K562 (cell line): ENCODE data around the gene ST6GALNAC1. TPM values are rescaled to one million over a fixed set of nuclear protein-coding genes. Genes with fewer than 3 reads are reported as not detected.

Experiments used
- DNMT1 ChIP-seq: fragments of 450-650 bp; IDR thresholded peaks from 2 replicates; pipeline ENCODE4 v1.6.1; 2016; ENCODE audit warnings: antibody characterized with exemption, mild to moderate bottlenecking
- ELF1 ChIP-seq: fragments of 200-800 bp; sonication (Bioruptor generic); IDR thresholded peaks from 2 replicates; pipeline ENCODE4 v1.6.1; 2016; ENCODE audit warnings: missing genetic modification characterization, missing compliant biosample characterization
- KDM2B ChIP-seq: fragments of 250-450 bp; sonication (Bioruptor Pico); IDR thresholded peaks from 2 replicates; pipeline ENCODE4 v1.8.0; 2021; ENCODE audit warnings: mild to moderate bottlenecking, moderate library complexity
- KLF1 ChIP-seq: fragments of 450-650 bp; IDR thresholded peaks from 2 replicates; pipeline ENCODE4 v1.6.1; 2016; ENCODE audit warnings: missing genetic modification characterization, missing compliant biosample characterization
- MTA2 ChIP-seq: fragments of 450-650 bp; IDR thresholded peaks from 2 replicates; pipeline ENCODE4 v1.6.1; 2016; ENCODE audit warnings: low read depth
- MYNN ChIP-seq, 2 experiments: sonication (generic); formaldehyde crosslinking in 1 of 2; IDR thresholded peaks; 2 replicates each; pipeline versions ENCODE4 v1.5.0 to v1.6.1; 2016 to 2020; ENCODE audit warnings: antibody characterized with exemption in 1 of 2, missing genetic modification reagents in 1 of 2
- SRSF3 ChIP-seq: fragments of 200-400 bp; formaldehyde crosslinking; IDR thresholded peaks from 2 replicates; pipeline ENCODE4 v1.6.1; 2016; ENCODE audit warnings: mild to moderate bottlenecking, low read length, moderate library complexity; ENCODE audit not compliant: insufficient read depth
- XRCC5 ChIP-seq: fragments of 200-400 bp; formaldehyde crosslinking; IDR thresholded peaks from 2 replicates; pipeline ENCODE4 v1.6.1; 2017; ENCODE audit warnings: low read depth, mild to moderate bottlenecking, low read length
- ZNF124 ChIP-seq: sonication (generic); formaldehyde crosslinking; IDR thresholded peaks from 2 replicates; pipeline ENCODE4 v1.8.1; 2022; ENCODE audit warnings: missing genetic modification reagents
- ZNF384 ChIP-seq: IDR thresholded peaks from 2 replicates; pipeline ENCODE4 v1.6.1; 2012; ENCODE audit warnings: low read depth, low read length, improper control_type of control experiment
- polyA plus RNA-seq, 8 experiments: library from polyadenylated mRNA; depleted of rRNA in 4 of 8; stranded (reverse) in 5 of 8; unstranded in 3 of 8; fragments of >200 nt; fragmentation: Nextera tagmentation in 2 of 8; fragmentation: Illumina TruSeq in 1 of 8; extraction: Ambion mirVana in 2 of 8; extraction: Trizol in 1 of 8; gene quantifications; 2 replicates each; pipeline versions ENCODE4 v1.2.1 to v1.2.3, GENCODE V29; 2011 to 2014; ENCODE audit warnings: inconsistent platforms in 1 of 8, missing spikeins in 1 of 8
- total RNA-seq, 7 experiments: library from RNA; depleted of rRNA in 6 of 7; stranded (reverse); fragments of >200 nt in 6 of 7; fragmentation: Illumina TruSeq in 2 of 7; extraction: Trizol in 2 of 7; gene quantifications; 2 replicates each; pipeline versions ENCODE4 v1.2.1 to v1.2.3, GENCODE V29; 2011 to 2021; ENCODE audit warnings: low replicate concordance in 1 of 7
- TF ChIP-seq, protein P1 (sequence below): fragments of 450-650 bp; IDR thresholded peaks from 2 replicates; pipeline ENCODE4 v1.6.1; 2016; ENCODE audit warnings: mild to moderate bottlenecking, moderate library complexity
- TF ChIP-seq, protein P2 (sequence below): fragments of 250-450 bp; sonication (Bioruptor Pico); IDR thresholded peaks from 2 replicates; pipeline ENCODE4 v1.8.0; 2022; ENCODE audit warnings: inconsistent platforms
- TF ChIP-seq, protein P3 (sequence below): fragments of 450-650 bp; IDR thresholded peaks from 2 replicates; pipeline ENCODE4 v1.6.1; 2016; ENCODE audit warnings: antibody characterized with exemption

Gene ST6GALNAC1
- total and polyA plus RNA-seq, 9 of the 15 experiments (the other 6 are each of a cell fraction or from before 2014, with no cell fraction given): 20.6 to 68.4 (median 50.5) TPM

DNA sequence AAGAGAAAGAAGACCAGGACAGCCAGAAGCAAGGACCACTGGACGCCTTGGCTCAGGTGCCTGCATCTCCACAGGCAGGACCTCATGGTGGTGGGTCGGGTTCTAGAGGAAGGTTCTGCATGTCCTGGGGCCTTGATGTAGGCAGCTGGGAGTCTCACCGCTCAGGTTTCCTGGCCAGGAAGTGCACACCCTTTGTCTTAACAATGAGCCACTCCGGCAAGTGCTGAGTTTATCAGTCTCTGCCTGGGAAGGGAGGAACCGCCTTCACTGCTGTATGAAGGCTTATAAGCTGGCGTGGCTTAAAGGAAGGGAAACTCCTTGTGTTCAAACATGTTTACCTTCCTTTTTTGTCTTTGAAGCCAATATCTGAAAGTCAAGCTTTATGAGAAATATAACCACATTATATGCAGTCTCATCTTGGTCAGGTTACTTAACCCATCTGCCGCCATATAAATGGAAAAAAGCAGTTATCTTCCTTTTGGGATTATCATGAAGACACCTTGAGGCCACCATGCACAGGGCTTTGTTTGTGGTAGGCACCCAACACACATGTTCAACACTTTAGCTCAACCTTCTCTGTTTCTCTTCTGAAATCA, at the start of gene ST6GALNAC1 (continued):
- TF ChIP-seq, protein P1, sequence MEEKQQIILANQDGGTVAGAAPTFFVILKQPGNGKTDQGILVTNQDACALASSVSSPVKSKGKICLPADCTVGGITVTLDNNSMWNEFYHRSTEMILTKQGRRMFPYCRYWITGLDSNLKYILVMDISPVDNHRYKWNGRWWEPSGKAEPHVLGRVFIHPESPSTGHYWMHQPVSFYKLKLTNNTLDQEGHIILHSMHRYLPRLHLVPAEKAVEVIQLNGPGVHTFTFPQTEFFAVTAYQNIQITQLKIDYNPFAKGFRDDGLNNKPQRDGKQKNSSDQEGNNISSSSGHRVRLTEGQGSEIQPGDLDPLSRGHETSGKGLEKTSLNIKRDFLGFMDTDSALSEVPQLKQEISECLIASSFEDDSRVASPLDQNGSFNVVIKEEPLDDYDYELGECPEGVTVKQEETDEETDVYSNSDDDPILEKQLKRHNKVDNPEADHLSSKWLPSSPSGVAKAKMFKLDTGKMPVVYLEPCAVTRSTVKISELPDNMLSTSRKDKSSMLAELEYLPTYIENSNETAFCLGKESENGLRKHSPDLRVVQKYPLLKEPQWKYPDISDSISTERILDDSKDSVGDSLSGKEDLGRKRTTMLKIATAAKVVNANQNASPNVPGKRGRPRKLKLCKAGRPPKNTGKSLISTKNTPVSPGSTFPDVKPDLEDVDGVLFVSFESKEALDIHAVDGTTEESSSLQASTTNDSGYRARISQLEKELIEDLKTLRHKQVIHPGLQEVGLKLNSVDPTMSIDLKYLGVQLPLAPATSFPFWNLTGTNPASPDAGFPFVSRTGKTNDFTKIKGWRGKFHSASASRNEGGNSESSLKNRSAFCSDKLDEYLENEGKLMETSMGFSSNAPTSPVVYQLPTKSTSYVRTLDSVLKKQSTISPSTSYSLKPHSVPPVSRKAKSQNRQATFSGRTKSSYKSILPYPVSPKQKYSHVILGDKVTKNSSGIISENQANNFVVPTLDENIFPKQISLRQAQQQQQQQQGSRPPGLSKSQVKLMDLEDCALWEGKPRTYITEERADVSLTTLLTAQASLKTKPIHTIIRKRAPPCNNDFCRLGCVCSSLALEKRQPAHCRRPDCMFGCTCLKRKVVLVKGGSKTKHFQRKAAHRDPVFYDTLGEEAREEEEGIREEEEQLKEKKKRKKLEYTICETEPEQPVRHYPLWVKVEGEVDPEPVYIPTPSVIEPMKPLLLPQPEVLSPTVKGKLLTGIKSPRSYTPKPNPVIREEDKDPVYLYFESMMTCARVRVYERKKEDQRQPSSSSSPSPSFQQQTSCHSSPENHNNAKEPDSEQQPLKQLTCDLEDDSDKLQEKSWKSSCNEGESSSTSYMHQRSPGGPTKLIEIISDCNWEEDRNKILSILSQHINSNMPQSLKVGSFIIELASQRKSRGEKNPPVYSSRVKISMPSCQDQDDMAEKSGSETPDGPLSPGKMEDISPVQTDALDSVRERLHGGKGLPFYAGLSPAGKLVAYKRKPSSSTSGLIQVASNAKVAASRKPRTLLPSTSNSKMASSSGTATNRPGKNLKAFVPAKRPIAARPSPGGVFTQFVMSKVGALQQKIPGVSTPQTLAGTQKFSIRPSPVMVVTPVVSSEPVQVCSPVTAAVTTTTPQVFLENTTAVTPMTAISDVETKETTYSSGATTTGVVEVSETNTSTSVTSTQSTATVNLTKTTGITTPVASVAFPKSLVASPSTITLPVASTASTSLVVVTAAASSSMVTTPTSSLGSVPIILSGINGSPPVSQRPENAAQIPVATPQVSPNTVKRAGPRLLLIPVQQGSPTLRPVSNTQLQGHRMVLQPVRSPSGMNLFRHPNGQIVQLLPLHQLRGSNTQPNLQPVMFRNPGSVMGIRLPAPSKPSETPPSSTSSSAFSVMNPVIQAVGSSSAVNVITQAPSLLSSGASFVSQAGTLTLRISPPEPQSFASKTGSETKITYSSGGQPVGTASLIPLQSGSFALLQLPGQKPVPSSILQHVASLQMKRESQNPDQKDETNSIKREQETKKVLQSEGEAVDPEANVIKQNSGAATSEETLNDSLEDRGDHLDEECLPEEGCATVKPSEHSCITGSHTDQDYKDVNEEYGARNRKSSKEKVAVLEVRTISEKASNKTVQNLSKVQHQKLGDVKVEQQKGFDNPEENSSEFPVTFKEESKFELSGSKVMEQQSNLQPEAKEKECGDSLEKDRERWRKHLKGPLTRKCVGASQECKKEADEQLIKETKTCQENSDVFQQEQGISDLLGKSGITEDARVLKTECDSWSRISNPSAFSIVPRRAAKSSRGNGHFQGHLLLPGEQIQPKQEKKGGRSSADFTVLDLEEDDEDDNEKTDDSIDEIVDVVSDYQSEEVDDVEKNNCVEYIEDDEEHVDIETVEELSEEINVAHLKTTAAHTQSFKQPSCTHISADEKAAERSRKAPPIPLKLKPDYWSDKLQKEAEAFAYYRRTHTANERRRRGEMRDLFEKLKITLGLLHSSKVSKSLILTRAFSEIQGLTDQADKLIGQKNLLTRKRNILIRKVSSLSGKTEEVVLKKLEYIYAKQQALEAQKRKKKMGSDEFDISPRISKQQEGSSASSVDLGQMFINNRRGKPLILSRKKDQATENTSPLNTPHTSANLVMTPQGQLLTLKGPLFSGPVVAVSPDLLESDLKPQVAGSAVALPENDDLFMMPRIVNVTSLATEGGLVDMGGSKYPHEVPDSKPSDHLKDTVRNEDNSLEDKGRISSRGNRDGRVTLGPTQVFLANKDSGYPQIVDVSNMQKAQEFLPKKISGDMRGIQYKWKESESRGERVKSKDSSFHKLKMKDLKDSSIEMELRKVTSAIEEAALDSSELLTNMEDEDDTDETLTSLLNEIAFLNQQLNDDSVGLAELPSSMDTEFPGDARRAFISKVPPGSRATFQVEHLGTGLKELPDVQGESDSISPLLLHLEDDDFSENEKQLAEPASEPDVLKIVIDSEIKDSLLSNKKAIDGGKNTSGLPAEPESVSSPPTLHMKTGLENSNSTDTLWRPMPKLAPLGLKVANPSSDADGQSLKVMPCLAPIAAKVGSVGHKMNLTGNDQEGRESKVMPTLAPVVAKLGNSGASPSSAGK: peak; percentile 81
- TF ChIP-seq MYNN (IDR thresholded peaks at IDR 0.05) (peak; percentile 72; the same call in 1 of the 2 replicates), MYNN (CRISPR knock-in tag; IDR thresholded peaks at IDR 0.05) (no peak), KDM2B (no peak), KLF1 (0 out of 2 replicates have a peak, but pooled peaks have one; percentile 74), DNMT1 (no peak), SRSF3 (no peak), ZNF124 (no peak), ELF1 (peak; percentile 68; the same call in 1 of the 2 replicates), MTA2 (0 out of 2 replicates have a peak, but pooled peaks have one; percentile 20), ZNF384 (no peak; the same call in 1 of the 2 replicates), XRCC5 (no peak)
- TF ChIP-seq, protein P2, sequence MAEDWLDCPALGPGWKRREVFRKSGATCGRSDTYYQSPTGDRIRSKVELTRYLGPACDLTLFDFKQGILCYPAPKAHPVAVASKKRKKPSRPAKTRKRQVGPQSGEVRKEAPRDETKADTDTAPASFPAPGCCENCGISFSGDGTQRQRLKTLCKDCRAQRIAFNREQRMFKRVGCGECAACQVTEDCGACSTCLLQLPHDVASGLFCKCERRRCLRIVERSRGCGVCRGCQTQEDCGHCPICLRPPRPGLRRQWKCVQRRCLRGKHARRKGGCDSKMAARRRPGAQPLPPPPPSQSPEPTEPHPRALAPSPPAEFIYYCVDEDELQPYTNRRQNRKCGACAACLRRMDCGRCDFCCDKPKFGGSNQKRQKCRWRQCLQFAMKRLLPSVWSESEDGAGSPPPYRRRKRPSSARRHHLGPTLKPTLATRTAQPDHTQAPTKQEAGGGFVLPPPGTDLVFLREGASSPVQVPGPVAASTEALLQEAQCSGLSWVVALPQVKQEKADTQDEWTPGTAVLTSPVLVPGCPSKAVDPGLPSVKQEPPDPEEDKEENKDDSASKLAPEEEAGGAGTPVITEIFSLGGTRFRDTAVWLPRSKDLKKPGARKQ (CRISPR knock-in tag): no peak
- TF ChIP-seq, protein P3, sequence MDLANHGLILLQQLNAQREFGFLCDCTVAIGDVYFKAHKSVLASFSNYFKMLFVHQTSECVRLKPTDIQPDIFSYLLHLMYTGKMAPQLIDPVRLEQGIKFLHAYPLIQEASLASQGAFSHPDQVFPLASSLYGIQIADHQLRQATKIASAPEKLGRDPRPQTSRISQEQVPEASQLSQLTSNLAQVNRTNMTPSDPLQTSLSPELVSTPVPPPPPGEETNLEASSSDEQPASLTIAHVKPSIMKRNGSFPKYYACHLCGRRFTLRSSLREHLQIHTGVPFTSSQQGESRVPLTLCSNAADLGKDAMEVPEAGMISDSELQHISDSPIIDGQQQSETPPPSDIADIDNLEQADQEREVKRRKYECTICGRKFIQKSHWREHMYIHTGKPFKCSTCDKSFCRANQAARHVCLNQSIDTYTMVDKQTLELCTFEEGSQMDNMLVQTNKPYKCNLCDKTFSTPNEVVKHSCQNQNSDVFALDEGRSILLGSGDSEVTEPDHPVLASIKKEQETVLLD: peak; percentile 35; the same call in 1 of the 2 replicates
